Neural cell (in vitro differentiated cells): ENCODE results near the gene ACP1. TPM values are rescaled to one million over a fixed set of nuclear protein-coding genes. Genes with fewer than 3 reads are reported as not detected.

Experiments used
- H2AFZ ChIP-seq: fragments of 200-600, 300-800 bp; sonication (generic), shearing (Covaris generic); 2 replicates; pipeline ENCODE4 v1.6.0; 2014; ENCODE audit warnings: low read depth, mild to moderate bottlenecking, antibody characterized with exemption, low read length, moderate library complexity
- H3F3A ChIP-seq: fragments of 200-600 bp; shearing (Covaris generic); 2 replicates; pipeline ENCODE4 v1.6.1; 2016; ENCODE audit warnings: mild to moderate bottlenecking, moderate library complexity, mixed read lengths, antibody characterized with exemption, low read length; ENCODE audit not compliant: insufficient read depth, poor library complexity, severe bottlenecking
- H3K27ac ChIP-seq: fragments of 200-600, 300-800 bp; sonication (generic), shearing (Covaris generic); 2 replicates; pipeline ENCODE4 v1.5.1; 2014; ENCODE audit warnings: mild to moderate bottlenecking, low read length, moderate library complexity
- H3K27me3 ChIP-seq: fragments of 300-800, 200-600 bp; sonication (generic), shearing (Covaris generic); 2 replicates; pipeline ENCODE4 v1.6.0; 2014; ENCODE audit warnings: mild to moderate bottlenecking, low read depth, low read length, moderate library complexity; ENCODE audit not compliant: insufficient read depth
- H3K36me3 ChIP-seq: fragments of 300-800, 200-600 bp; sonication (generic), shearing (Covaris generic); 2 replicates; pipeline ENCODE4 v1.5.1; 2014; ENCODE audit warnings: mild to moderate bottlenecking, antibody characterized with exemption, low read length, moderate library complexity; ENCODE audit not compliant: insufficient read depth
- H3K4me2 ChIP-seq: fragments of 300-800, 200-600 bp; sonication (generic), shearing (Covaris generic); 2 replicates; pipeline ENCODE4 v1.6.0; 2014; ENCODE audit warnings: mild to moderate bottlenecking, low read length
- H3K4me3 ChIP-seq: fragments of 300-800, 200-600 bp; sonication (generic), shearing (Covaris generic); 2 replicates; pipeline ENCODE4 v1.5.1; 2014; ENCODE audit warnings: mild to moderate bottlenecking, low read length, moderate library complexity
- H3K79me2 ChIP-seq: fragments of 200-600 bp; shearing (Covaris generic); replicated peaks from 2 replicates; pipeline ENCODE4 v1.6.0; 2014; ENCODE audit warnings: mild to moderate bottlenecking, low read length, moderate library complexity; ENCODE audit not compliant: insufficient read depth
- H3K9ac ChIP-seq: fragments of 300-800, 200-600 bp; sonication (generic), shearing (Covaris generic); 2 replicates; pipeline ENCODE4 v1.6.1; 2016; ENCODE audit warnings: mild to moderate bottlenecking, low read length, mixed read lengths
- H3K9me2 ChIP-seq: fragments of 200-600 bp; shearing (Covaris generic); 2 replicates; pipeline ENCODE4 v1.6.1; 2016; ENCODE audit warnings: mild to moderate bottlenecking, low read length, mixed read lengths; ENCODE audit not compliant: insufficient read depth
- H3K9me3 ChIP-seq: fragments of 200-600, 300-800 bp; sonication (generic), shearing (Covaris generic); 2 replicates; pipeline ENCODE4 v1.6.1; 2016; ENCODE audit warnings: mild to moderate bottlenecking, mixed run types, low read length, moderate library complexity, mixed read lengths
- H4K20me1 ChIP-seq: fragments of 200-600 bp; shearing (Covaris generic); 2 replicates; pipeline ENCODE4 v1.6.1; 2016; ENCODE audit warnings: mild to moderate bottlenecking, mixed run types; ENCODE audit not compliant: insufficient read depth
- CTCF ChIP-seq: fragments of 450-650 bp; IDR thresholded peaks from 2 replicates; pipeline ENCODE4 v1.5.1; 2014; ENCODE audit warnings: antibody characterized with exemption, mild to moderate bottlenecking, moderate library complexity; ENCODE audit not compliant: poor library complexity, severe bottlenecking
- EP300 ChIP-seq: fragments of 450-650 bp; conservative IDR thresholded peaks from 2 replicates; pipeline ENCODE4 v1.6.1; 2014; ENCODE audit warnings: antibody characterized with exemption, mild to moderate bottlenecking, moderate library complexity; ENCODE audit not compliant: poor library complexity, severe bottlenecking
- EZH2 ChIP-seq: fragments of 200-600, 300-800 bp; shearing (Covaris generic), sonication (generic); IDR thresholded peaks from 2 replicates; pipeline ENCODE4 v1.6.1; 2014; ENCODE audit warnings: antibody characterized with exemption, low read length, borderline replicate concordance, mild to moderate bottlenecking; ENCODE audit not compliant: insufficient read depth, poor library complexity, severe bottlenecking
- MXI1 ChIP-seq: fragments of 450-650 bp; conservative IDR thresholded peaks from 2 replicates; pipeline ENCODE4 v1.6.1; 2014; ENCODE audit warnings: antibody characterized with exemption, mild to moderate bottlenecking; ENCODE audit not compliant: poor library complexity, severe bottlenecking
- POLR2AphosphoS5 ChIP-seq: IDR thresholded peaks from 2 replicates; pipeline ENCODE4 v1.6.1; 2012
- RAD21 ChIP-seq: fragments of 450-650 bp; conservative IDR thresholded peaks from 2 replicates; pipeline ENCODE4 v1.6.1; 2014; ENCODE audit warnings: antibody characterized with exemption, mild to moderate bottlenecking, moderate library complexity
- REST ChIP-seq: IDR thresholded peaks from 2 replicates; pipeline ENCODE4 v1.6.1; 2012; ENCODE audit warnings: borderline replicate concordance
- SMC3 ChIP-seq: fragments of 450-650 bp; conservative IDR thresholded peaks from 2 replicates; pipeline ENCODE4 v1.6.1; 2014; ENCODE audit warnings: antibody characterized with exemption, mild to moderate bottlenecking, moderate library complexity; ENCODE audit not compliant: poor library complexity
- TAF1 ChIP-seq: IDR thresholded peaks from 2 replicates; pipeline ENCODE4 v1.6.1; 2012; ENCODE audit warnings: low read depth
- polyA plus RNA-seq: library from polyadenylated mRNA; depleted of rRNA; stranded (reverse); fragments of >200 nt; gene quantifications from 2 replicates; pipeline ENCODE4 v1.2.3, GENCODE V29; 2014

The ACP1 gene
- polyA plus RNA-seq, 1 donor from 2014 or later: 263 TPM

DNA sequence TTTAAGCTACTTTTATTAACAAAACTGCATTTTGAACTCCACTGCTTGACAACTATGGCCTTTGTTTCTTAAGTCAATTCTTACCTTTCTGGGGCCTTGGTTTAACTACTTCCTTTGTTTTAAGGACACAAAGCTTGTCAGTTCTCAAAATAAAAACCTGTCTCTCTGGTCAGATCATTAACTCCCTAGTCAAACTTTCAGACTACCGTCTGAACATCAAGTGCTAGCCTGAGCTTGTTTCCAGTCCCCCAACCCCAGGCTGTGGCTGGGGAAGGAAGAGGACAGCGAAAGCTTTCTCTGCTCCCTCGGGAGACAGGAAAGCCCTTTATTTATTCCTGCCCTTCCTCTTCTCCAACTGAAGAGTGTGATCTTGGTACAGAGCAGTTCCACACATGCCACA is 2.6 kb upstream of the ACP1 start:
- H3K9me2 ChIP-seq: no peaks in the 10 kb centered on the region
- no peaks in the 10 kb centered on the region for H4K20me1 ChIP-seq
- H3K27me3 ChIP-seq: no peaks in the 10 kb centered on the region
- no peaks in the 10 kb centered on the region for H3F3A ChIP-seq
- TF ChIP-seq SMC3 (no peak), EZH2 (no peak), CTCF (no peak), RAD21 (no peak), REST (no peak), POLR2AphosphoS5 (no peak), EP300 (no peak), TAF1 (no peak), MXI1 (no peak)
- no peak overlapping the region for H3K9ac ChIP-seq
- no peak overlapping the region for H3K4me3 ChIP-seq
- no peaks in the 10 kb centered on the region for H3K36me3 ChIP-seq
- H3K9me3 ChIP-seq: peaks cover 9% of the 10 kb centered on the region
- H3K79me2 ChIP-seq: peaks cover 22% of the 10 kb centered on the region
- H2AFZ ChIP-seq: no peak overlapping the region
- no peak overlapping the region for H3K4me2 ChIP-seq
- H3K27ac ChIP-seq: no peak overlapping the region

DNA sequence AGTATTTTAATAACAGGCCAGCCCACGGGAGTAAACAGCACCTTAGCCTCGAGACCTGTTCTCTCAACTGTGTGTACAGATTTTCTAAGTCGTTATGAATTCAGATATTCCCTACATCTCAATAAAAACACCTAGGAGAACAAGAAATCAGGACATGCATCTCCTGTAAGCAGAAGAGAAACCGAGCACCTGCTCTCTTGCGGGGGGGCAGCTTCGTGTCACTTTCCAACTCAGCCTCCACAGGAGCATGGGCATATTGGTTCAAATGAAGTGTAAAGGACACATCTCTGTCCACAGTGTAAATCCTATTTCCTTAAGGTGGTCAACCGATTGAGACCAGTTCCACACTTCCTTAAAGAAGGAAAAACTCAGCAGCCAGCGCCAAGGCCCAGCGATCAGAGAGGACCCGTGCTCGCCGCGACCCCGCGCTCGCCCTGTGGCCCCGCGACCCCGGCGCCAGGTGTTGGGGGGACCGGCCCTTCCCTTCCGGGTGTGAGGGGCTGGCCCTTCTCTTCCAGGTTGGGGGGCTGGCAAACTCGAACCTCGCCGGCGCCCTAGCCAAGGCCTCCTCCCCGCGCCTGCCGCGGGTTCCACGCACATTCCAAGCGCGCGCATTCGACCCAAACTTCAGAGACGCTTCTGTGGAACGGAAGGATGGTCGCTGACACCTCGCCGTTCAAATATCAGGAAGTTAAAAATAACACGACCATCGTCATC is 1.6 kb upstream of the ACP1 start:
- Histone ChIP-seq H3K9me2 (no peaks in the 10 kb centered on the region), H3K27me3 (no peaks in the 10 kb centered on the region), H3K79me2 (peaks cover 33% of the 10 kb centered on the region), H3K9ac (no peak overlapping the region), H3K36me3 (no peaks in the 10 kb centered on the region), H2AFZ (no peak overlapping the region), H3K9me3 (peaks cover 5% of the 10 kb centered on the region), H3K4me3 (peak overlapping the region; percentile 97), H3F3A (no peaks in the 10 kb centered on the region), H3K27ac (no peak overlapping the region), H3K4me2 (peak overlapping the region; percentile 53), H4K20me1 (no peaks in the 10 kb centered on the region)
- TF ChIP-seq MXI1 (no peak), RAD21 (no peak), POLR2AphosphoS5 (no peak), CTCF (no peak), REST (no peak), EP300 (no peak), SMC3 (no peak)
